ENCODE results near the gene LCLAT1.

Gene LCLAT1

GRCh38 chr2:30663806-30664205 is 216.8 kb downstream of the LCLAT1 start:
- DNase-seq (ENCODE audit: low read depth in 1 of 2, low spot score in 1 of 2): no peak

GRCh38 chr2:30664761-30665358 is 217.8 kb downstream of the LCLAT1 start:
- no peak for DNase-seq (ENCODE audit: low read depth in 1 of 2, low spot score in 1 of 2)

GRCh38 chr2:30665761-30666265 is 218.8 kb downstream of the LCLAT1 start:
- no peak for DNase-seq (ENCODE audit: low read depth in 1 of 2, low spot score in 1 of 2)

- no peak for DNase-seq (ENCODE audit: low read depth in 1 of 2, low spot score in 1 of 2)
Observed at GRCh38 chr2:30666266-30666874, 219.3 kb downstream of the LCLAT1 start.

- DNase-seq (ENCODE audit: low read depth in 1 of 2, low spot score in 1 of 2): no peak
Observed at GRCh38 chr2:30670453-30670852, 223.4 kb downstream of the LCLAT1 start.

- DNase-seq (ENCODE audit: low read depth in 1 of 2, low spot score in 1 of 2): no peak
Observed at GRCh38 chr2:30673127-30673526, 226.1 kb downstream of the LCLAT1 start.

GRCh38 chr2:30675758-30676157 is 228.7 kb downstream of the LCLAT1 start:
- no peak for DNase-seq (ENCODE audit: low read depth in 1 of 2, low spot score in 1 of 2)

GRCh38 chr2:30677231-30677630 is 230.2 kb downstream of the LCLAT1 start:
- no peak for DNase-seq (ENCODE audit: low read depth in 1 of 2, low spot score in 1 of 2)

- DNase-seq (ENCODE audit: low read depth in 1 of 2, low spot score in 1 of 2): no peak
Observed at GRCh38 chr2:30677861-30678385, 230.9 kb downstream of the LCLAT1 start.

- no peak for DNase-seq (ENCODE audit: low read depth in 1 of 2, low spot score in 1 of 2)
Observed at GRCh38 chr2:30678410-30679137, 231.5 kb downstream of the LCLAT1 start.

GRCh38 chr2:30679426-30680088 is 232.5 kb downstream of the LCLAT1 start:
- DNase-seq (ENCODE audit: low read depth in 1 of 2, low spot score in 1 of 2): no peak

GRCh38 chr2:30680121-30680520 is 233.1 kb downstream of the LCLAT1 start:
- no peak for DNase-seq (ENCODE audit: low read depth in 1 of 2, low spot score in 1 of 2)

- no peak for DNase-seq (ENCODE audit: low read depth in 1 of 2, low spot score in 1 of 2)
Observed at GRCh38 chr2:30681022-30681421, 234.0 kb downstream of the LCLAT1 start.

GRCh38 chr2:30683236-30683956 is 236.3 kb downstream of the LCLAT1 start:
- DNase-seq (ENCODE audit: low read depth in 1 of 2, low spot score in 1 of 2): no peak

- DNase-seq (ENCODE audit: low read depth in 1 of 2, low spot score in 1 of 2): no peak
Observed at GRCh38 chr2:30684026-30684425, 237.0 kb downstream of the LCLAT1 start.

- DNase-seq (ENCODE audit: low read depth in 1 of 2, low spot score in 1 of 2): no peak
Observed at GRCh38 chr2:30684516-30684915, 237.5 kb downstream of the LCLAT1 start.

GRCh38 chr2:30684996-30685395 is 237.9 kb downstream of the LCLAT1 start:
- DNase-seq (ENCODE audit: low read depth in 1 of 2, low spot score in 1 of 2): no peak

GRCh38 chr2:30686000-30686399 is 239.0 kb downstream of the LCLAT1 start:
- DNase-seq (ENCODE audit: low read depth in 1 of 2, low spot score in 1 of 2): no peak

- no peak for DNase-seq (ENCODE audit: low read depth in 1 of 2, low spot score in 1 of 2)
Observed at GRCh38 chr2:30686669-30687068, 239.6 kb downstream of the LCLAT1 start.

- no peak for DNase-seq (ENCODE audit: low read depth in 1 of 2, low spot score in 1 of 2)
Observed at GRCh38 chr2:30688956-30689401, 241.9 kb downstream of the LCLAT1 start.

Data from stimulated activated CD4-positive, alpha-beta T cell treated with anti-CD3 and anti-CD28 coated beads, Interleukin-15, amount 100 ng/mL, for 1 hour (primary cell).